Liver (tissue), 3 donors: Measurements from ENCODE around the gene ADPGK.

ENCODE experiments used
- EGR1 ChIP-seq, 2 donors: IDR thresholded peaks; 2 replicates each; pipeline ENCODE4 v1.6.1; 2016 to 2018; ENCODE audit warnings: antibody characterized with exemption in 2 of 2, low read depth in 2 of 2
- FOXA2 ChIP-seq: IDR thresholded peaks from 2 replicates; pipeline ENCODE4 v1.6.1; 2016; ENCODE audit warnings: antibody characterized with exemption
- GABPA ChIP-seq, 2 donors: IDR thresholded peaks in 1 of 2; conservative IDR thresholded peaks in 1 of 2; 2 replicates each; pipeline ENCODE4 v1.6.1; 2016; ENCODE audit warnings: antibody characterized with exemption in 2 of 2, mild to moderate bottlenecking in 1 of 2, moderate library complexity in 1 of 2
- JUND ChIP-seq, 2 donors: IDR thresholded peaks; 2 replicates each; pipeline ENCODE4 v1.6.1; 2016; ENCODE audit warnings: antibody characterized with exemption in 2 of 2
- NR2F2 ChIP-seq: IDR thresholded peaks from 2 replicates; pipeline ENCODE4 v1.6.1; 2016; ENCODE audit warnings: antibody characterized with exemption
- RAD21 ChIP-seq, 2 donors: IDR thresholded peaks; 2 replicates each; pipeline ENCODE4 v1.6.1; 2016; ENCODE audit warnings: antibody characterized with exemption in 2 of 2, mild to moderate bottlenecking in 2 of 2
- SP1 ChIP-seq: IDR thresholded peaks from 2 replicates; pipeline ENCODE4 v1.6.1; 2018; ENCODE audit warnings: antibody characterized with exemption, mild to moderate bottlenecking
- TAF1 ChIP-seq: conservative IDR thresholded peaks from 2 replicates; pipeline ENCODE4 v1.6.1; 2016; ENCODE audit warnings: antibody characterized with exemption, mild to moderate bottlenecking
- TF ChIP-seq, protein P1 (sequence below): fragments of 150-350 bp; IDR thresholded peaks from 2 replicates; pipeline ENCODE4 v1.5.1; 2017; ENCODE audit warnings: improper control_type of control experiment, low read depth, low read length; ENCODE audit not compliant: missing input control
- TF ChIP-seq, protein P2 (sequence below): IDR thresholded peaks from 2 replicates; pipeline ENCODE4 v1.6.1; 2016; ENCODE audit warnings: antibody characterized with exemption
- TF ChIP-seq, protein P3 (sequence below): IDR thresholded peaks from 2 replicates; pipeline ENCODE4 v1.6.1; 2016; ENCODE audit warnings: antibody characterized with exemption
- TF ChIP-seq, protein P4 (sequence below): IDR thresholded peaks from 2 replicates; pipeline ENCODE4 v1.6.1; 2016; ENCODE audit warnings: antibody characterized with exemption, mild to moderate bottlenecking
- donor health status: healthy.
- donor health status: healthy.

DNA sequence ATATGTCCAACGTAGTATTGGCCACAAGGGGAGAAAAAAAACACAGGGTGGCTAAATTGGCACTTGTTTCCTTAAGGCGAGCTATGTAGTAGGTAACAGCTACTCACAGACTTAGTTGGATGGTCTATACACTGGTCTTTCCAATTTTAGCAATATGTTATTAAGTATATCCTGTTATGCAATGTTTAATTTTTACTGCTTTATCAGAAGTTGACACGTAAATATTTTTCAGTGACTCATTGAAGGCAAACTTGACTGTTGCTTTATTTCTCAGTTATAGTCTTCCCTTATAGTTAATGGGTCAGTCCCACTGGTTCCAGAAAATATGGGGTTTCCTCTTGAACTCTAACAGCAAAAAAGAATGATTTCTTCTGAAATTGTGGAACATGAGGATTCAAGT lies 46.5 kb downstream of the ADPGK start:
- TF ChIP-seq, protein P1, sequence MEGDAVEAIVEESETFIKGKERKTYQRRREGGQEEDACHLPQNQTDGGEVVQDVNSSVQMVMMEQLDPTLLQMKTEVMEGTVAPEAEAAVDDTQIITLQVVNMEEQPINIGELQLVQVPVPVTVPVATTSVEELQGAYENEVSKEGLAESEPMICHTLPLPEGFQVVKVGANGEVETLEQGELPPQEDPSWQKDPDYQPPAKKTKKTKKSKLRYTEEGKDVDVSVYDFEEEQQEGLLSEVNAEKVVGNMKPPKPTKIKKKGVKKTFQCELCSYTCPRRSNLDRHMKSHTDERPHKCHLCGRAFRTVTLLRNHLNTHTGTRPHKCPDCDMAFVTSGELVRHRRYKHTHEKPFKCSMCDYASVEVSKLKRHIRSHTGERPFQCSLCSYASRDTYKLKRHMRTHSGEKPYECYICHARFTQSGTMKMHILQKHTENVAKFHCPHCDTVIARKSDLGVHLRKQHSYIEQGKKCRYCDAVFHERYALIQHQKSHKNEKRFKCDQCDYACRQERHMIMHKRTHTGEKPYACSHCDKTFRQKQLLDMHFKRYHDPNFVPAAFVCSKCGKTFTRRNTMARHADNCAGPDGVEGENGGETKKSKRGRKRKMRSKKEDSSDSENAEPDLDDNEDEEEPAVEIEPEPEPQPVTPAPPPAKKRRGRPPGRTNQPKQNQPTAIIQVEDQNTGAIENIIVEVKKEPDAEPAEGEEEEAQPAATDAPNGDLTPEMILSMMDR = no peak
- TF ChIP-seq FOXA2 (no peak), SP1 (no peak), TAF1 (no peak), GABPA (IDR thresholded peaks at IDR 0.05 in 1 of 2, conservative IDR thresholded peaks at IDR 0.05 in 1 of 2) (no peak), RAD21 (IDR thresholded peaks at IDR 0.05) (no peak), JUND (IDR thresholded peaks at IDR 0.05) (no peak), NR2F2 (no peak), EGR1 (IDR thresholded peaks at IDR 0.05; ENCODE audit: low read depth in 2 of 2) (no peak)
- TF ChIP-seq, protein P2, sequence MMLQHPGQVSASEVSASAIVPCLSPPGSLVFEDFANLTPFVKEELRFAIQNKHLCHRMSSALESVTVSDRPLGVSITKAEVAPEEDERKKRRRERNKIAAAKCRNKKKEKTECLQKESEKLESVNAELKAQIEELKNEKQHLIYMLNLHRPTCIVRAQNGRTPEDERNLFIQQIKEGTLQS = no peak
- TF ChIP-seq, protein P3, sequence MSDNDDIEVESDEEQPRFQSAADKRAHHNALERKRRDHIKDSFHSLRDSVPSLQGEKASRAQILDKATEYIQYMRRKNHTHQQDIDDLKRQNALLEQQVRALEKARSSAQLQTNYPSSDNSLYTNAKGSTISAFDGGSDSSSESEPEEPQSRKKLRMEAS = no peak
- TF ChIP-seq, protein P4, sequence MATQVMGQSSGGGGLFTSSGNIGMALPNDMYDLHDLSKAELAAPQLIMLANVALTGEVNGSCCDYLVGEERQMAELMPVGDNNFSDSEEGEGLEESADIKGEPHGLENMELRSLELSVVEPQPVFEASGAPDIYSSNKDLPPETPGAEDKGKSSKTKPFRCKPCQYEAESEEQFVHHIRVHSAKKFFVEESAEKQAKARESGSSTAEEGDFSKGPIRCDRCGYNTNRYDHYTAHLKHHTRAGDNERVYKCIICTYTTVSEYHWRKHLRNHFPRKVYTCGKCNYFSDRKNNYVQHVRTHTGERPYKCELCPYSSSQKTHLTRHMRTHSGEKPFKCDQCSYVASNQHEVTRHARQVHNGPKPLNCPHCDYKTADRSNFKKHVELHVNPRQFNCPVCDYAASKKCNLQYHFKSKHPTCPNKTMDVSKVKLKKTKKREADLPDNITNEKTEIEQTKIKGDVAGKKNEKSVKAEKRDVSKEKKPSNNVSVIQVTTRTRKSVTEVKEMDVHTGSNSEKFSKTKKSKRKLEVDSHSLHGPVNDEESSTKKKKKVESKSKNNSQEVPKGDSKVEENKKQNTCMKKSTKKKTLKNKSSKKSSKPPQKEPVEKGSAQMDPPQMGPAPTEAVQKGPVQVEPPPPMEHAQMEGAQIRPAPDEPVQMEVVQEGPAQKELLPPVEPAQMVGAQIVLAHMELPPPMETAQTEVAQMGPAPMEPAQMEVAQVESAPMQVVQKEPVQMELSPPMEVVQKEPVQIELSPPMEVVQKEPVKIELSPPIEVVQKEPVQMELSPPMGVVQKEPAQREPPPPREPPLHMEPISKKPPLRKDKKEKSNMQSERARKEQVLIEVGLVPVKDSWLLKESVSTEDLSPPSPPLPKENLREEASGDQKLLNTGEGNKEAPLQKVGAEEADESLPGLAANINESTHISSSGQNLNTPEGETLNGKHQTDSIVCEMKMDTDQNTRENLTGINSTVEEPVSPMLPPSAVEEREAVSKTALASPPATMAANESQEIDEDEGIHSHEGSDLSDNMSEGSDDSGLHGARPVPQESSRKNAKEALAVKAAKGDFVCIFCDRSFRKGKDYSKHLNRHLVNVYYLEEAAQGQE = no peak
